ENCODE measurements around the gene GLTP. TPM values are rescaled to one million over a fixed set of nuclear protein-coding genes. Genes with fewer than 3 reads are reported as not detected.

GLTP gene
- total and polyA plus RNA-seq, 2 of the 13 experiments (the other 11 are each of a cell fraction or from before 2014, with no cell fraction given) = 10.7 to 12.9 TPM

DNA sequence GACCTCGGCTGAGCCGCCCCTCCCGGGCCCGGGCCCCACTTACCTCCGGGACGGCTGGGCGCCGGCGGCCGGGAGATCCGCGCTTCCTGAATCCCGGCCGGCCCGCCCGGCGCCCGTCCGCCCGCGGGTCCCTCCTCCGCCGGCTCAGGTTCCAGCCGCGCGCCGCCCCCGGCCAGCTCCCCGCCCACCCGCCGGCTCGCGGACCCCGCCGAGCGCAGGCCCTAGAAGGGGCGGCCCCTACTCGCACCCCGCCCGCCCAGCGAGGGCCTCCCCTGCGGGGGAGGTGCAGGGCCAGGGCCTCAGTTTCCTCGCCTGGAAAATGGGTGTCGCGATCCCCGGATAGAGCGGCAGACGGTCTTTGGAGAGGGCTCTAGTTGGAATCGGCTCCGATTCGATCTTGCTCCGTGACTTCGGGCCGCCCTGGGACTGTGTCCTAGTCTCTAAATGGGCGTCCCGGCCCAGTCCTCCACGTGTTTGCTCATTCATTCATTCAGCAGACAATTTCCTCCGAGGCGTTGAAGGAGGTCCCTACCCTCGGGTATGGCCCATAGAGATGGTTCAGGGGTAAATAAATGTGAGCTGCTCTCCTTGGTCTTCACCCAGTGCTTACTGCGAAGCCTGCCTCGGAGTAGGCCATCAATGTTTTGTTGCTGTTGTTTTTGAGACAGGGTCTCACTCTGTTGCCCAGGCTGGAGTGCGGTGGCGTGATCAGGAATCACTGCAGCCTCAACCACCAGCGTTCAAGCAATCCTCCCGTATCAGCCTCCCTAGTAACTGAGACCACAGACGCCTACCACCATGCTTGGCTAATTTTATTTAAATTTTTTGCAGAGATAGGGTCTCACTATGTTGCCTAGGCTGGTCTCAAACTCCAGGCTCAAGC lies 46.8 kb downstream of the GLTP start, which contains the start of gene TRPV4 (continued):
- TF ChIP-seq ZNF512B (CRISPR knock-in tag; IDR thresholded peaks at IDR 0.05; ENCODE audit: borderline replicate concordance) (no peak), ZNF777 (CRISPR knock-in tag; IDR thresholded peaks at IDR 0.05) (peak; percentile 68; the same call in 1 of the 2 replicates), HINFP (CRISPR knock-in tag; IDR thresholded peaks at IDR 0.05; ENCODE audit: low read depth) (peak; percentile 93)
- TF ChIP-seq, protein P1, sequence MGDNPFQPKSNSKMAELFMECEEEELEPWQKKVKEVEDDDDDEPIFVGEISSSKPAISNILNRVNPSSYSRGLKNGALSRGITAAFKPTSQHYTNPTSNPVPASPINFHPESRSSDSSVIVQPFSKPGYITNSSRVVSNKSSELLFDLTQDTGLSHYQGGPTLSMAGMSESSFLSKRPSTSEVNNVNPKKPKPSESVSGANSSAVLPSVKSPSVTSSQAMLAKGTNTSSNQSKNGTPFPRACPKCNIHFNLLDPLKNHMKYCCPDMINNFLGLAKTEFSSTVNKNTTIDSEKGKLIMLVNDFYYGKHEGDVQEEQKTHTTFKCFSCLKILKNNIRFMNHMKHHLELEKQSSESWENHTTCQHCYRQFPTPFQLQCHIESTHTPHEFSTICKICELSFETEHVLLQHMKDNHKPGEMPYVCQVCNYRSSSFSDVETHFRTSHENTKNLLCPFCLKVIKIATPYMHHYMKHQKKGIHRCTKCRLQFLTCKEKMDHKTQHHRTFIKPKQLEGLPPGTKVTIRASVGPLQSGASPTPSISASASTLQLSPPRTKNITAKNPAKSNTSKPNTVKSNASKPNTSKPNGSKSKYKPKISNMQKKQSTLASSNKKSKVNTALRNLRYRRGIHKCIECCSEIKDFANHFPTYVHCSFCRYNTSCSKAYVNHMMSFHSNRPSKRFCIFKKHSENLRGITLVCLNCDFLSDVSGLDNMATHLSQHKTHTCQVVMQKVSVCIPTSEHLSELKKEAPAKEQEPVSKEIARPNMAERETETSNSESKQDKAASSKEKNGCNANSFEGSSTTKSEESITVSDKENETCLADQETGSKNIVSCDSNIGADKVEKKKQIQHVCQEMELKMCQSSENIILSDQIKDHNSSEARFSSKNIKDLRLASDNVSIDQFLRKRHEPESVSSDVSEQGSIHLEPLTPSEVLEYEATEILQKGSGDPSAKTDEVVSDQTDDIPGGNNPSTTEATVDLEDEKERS (CRISPR knock-in tag; IDR thresholded peaks at IDR 0.05) = no peak
